MM.1S (cell line): ENCODE measurements around the gene BRI3.

ENCODE experiments used
- CTCF ChIP-seq: fragments of 300-600 bp; sonication (generic); IDR thresholded peaks from 2 replicates; pipeline ENCODE4 v1.5.1; 2016; ENCODE audit warnings: antibody characterized with exemption, low read length, mixed read lengths
- EZH2phosphoT487 ChIP-seq: fragments of 300-600 bp; sonication (generic); IDR thresholded peaks from 2 replicates; pipeline ENCODE4 v1.6.1; 2018; ENCODE audit warnings: antibody characterized with exemption, low read length

GRCh38 chr7:98339043-98339442 lies 57.6 kb downstream of the BRI3 start:
- TF ChIP-seq CTCF (no peak), EZH2phosphoT487 (no peak)
